Right cardiac atrium (tissue), 5 donors: ENCODE data around the gene MTUS2. TPM values are rescaled to one million over a fixed set of nuclear protein-coding genes. Genes with fewer than 3 reads are reported as not detected.

Experiments used
- ATAC-seq, 2 donors: fragments of 200-7000 bp; cut with Tn5 transposase; one replicate each; pipeline versions ENCODE4 v1.8.0 to v1.9.1; 2020; ENCODE audit warnings: moderate library complexity in 2 of 2, mild to moderate bottlenecking in 1 of 2
- DNase-seq, 3 donors: peaks; one replicate each; pipeline ENCODE4 v3.0.0-alpha.2; 2020
- H3K27ac ChIP-seq: one replicate; pipeline ENCODE4 v1.5.1; 2013; ENCODE audit warnings: mild to moderate bottlenecking, low read length, control low read depth, moderate library complexity
- H3K27me3 ChIP-seq: one replicate; pipeline ENCODE4 v1.6.1; 2013; ENCODE audit not compliant: control insufficient read depth, insufficient read depth
- H3K4me1 ChIP-seq: one replicate; pipeline ENCODE4 v1.6.1; 2013; ENCODE audit warnings: low read length; ENCODE audit not compliant: control insufficient read depth, insufficient read depth
- H3K4me3 ChIP-seq: one replicate; pipeline ENCODE4 v1.5.1; 2013; ENCODE audit warnings: low read length, control low read depth
- H3K9me3 ChIP-seq: one replicate; pipeline ENCODE4 v1.6.1; 2013; ENCODE audit warnings: low read length; ENCODE audit not compliant: control insufficient read depth
- WGBS: extraction: QIAGEN DNeasy Blood & Tissue Kit; methylation state at CpG from one replicate; pipeline ENCODE4 v1.1.7; 2013; 5-methylcytosine and 5-hydroxymethylcytosine counted together
- intact Hi-C, 4 donors: fragments of 100-400 bp; cut with DNase I; formaldehyde crosslinking; loops; one replicate each; pipeline versions ENCODE4 v1.11.0 to v1.14.0; 2022 to 2023
- polyA plus RNA-seq: library from polyadenylated mRNA; stranded (reverse); fragments of 200-250 nt; gene quantifications from one replicate; pipeline ENCODE4 v1.2.3, GENCODE V29; 2013
- total RNA-seq, 4 donors: library from RNA; stranded (reverse); fragmentation: NEBNext Ultra II Directional; extraction: Animal tissue kit (Norgen Biotek cat#: 25700); gene quantifications; one replicate each; pipeline ENCODE4 v1.2.1, GENCODE V29; 2021
- donor health status: healthy with polysubstance abuse.
- donor health status: DM: no; HTN: yes; CAD: no.
- donor health status: DM: no; HTN: no; CAD: no.
- donor health status: DM: no; HTN: yes; CAD: no; lungs with severe emphysema.
- donor health status: DM: yes; HTN: yes; CAD: no.

Gene MTUS2
- total and polyA plus RNA-seq, 5 donors = 25.9 to 139 (median 79.1) TPM

DNA sequence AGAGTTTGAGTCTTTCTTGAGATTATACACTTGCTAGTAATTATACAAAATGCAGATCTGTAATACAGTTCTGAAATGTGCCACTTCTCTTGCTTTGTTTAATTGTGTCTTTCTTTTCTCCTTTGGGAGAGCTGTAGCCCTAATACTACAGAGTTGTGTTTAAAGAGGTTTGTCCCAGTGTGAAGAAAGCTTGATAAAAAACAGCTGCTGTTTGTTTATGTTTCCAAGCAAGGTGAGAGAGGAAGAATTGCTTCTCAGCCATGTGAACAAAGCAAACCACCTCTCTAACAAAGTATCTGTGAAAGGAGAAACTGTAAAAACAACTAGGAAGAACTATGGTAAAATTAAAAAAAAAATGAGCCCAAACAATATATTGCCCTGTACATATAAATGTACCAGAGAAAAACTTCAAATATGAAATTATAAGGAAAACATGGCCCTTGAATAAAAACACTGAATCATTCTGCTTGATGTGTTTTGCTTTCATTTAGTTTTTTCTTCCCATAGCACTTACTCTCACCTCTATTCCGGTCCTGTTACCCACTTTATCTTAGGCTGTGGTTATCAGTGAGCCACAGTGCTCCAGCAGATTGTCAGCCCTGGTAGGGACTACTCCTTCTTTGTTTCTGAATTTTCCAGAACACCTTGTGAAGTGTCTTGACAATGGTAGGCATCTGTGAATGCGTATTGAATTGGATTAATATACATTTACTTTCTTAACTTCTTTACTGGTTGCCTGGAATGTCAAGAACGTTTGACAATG lies 257.1 kb downstream of the MTUS2 start:
- Histone ChIP-seq H3K27ac (no peak overlapping the region), H3K4me1 (peaks cover 1% of the 10 kb centered on the region), H3K4me3 (no peak overlapping the region), H3K27me3 (no peaks in the 10 kb centered on the region), H3K9me3 (no peaks in the 10 kb centered on the region)
- ATAC-seq (peak; percentile 41 to 56), DNase-seq (no peak)
- WGBS = 30% methylated on average over 3 of the region's 3 CpGs
- intact Hi-C loops = no loop called here

DNA sequence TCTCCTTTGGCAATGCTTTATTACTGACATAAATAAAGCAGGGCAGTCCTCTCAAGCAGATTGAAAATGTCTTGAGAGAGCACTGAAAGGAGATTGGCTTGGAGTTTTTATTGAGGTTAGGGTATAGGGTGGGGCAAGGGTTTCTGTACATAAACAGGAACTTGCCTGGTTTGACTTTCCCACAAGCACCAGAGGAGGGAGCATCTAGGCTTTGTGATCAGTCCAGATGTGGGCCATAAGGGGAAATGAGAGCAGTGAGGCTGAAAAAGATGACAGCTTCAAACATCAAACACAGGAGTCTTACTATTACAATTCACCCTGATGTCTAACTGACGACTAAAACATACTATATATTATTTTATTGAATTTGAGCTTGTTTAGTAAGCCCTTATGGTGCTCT lies 260.9 kb downstream of the MTUS2 start:
- 33% methylated on average over 1 of the region's 1 CpG for WGBS
- intact Hi-C loops = no loop called here
- no peak for ATAC-seq

DNA sequence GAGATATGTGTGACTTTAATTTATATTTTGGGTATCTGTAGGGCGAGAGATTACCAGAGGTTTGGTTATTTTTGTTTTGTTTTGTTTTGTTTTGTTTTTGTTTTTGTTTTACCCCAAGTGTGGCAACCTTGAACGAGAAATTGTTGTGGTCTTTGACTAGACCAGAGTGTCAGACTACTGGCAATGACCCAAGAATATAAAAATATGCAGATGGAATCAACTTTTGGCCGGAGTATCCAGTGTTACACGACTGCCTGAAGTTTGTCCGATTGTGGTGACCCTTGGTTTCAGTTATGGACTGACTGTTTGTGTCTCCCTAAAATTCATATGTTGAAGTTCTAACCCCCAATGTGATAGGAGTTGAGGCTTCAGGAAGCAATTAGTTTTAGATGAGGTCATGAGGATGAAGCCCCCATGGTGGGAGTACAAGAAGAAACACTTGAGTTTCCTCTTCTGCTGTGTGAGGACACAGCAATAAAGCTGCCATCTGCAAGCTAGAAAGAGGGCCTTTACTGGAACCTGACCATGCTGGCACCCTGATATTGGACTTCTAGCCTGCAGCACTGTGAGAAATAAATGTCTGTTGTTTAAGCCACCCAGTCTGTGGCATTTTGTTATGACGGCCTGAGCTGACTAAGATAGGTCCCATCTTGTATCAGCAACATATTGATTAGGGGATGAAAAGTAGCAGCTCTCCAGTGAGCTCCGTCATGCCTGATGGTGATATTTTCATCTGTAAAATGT lies 261.7 kb downstream of the MTUS2 start:
- Histone ChIP-seq H3K27me3 (no peaks in the 10 kb centered on the region), H3K4me1 (no peaks in the 10 kb centered on the region), H3K9me3 (no peaks in the 10 kb centered on the region), H3K4me3 (no peak overlapping the region), H3K27ac (no peak overlapping the region)
- DNase-seq = no peak
- no peak for ATAC-seq
- 51% methylated on average over 7 of the region's 7 CpGs for WGBS
- intact Hi-C loops = no loop called here

More for the DNA sequence above, 260.9 kb downstream of the MTUS2 start:
- no peak for DNase-seq
- Histone ChIP-seq H3K27me3 (no peaks in the 10 kb centered on the region), H3K4me1 (no peaks in the 10 kb centered on the region), H3K4me3 (no peak overlapping the region), H3K27ac (no peak overlapping the region), H3K9me3 (no peaks in the 10 kb centered on the region)

DNA sequence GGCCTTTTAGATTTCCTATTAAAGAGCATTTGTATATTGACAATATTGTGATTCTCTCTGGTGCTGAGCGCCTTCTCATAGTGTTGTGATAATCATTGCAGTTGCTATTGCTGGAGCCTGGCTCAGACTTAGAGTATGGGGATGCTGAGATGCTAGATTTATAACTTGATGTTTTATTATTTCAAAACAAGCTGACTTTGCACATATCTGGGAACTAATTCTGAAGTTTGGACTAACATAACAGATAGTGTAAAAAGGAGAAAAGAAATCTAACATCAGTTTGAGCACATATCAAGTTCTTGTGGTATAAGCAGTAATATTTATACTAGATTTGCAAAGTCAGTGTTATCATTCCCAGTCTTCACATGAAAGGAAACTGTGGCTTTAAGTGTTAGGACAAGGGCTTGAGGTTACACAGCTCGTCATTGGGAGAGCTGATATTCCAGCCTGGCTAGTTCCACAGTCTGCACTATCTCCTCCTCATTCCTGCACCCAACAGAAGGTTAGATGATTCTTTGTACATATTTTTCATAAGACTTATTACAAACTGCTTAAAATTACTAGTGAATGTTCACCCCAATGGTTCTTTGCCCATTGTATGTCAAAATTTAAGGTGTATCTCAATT lies 279.8 kb downstream of the MTUS2 start:
- DNase-seq = no peak
- Histone ChIP-seq H3K27me3 (no peaks in the 10 kb centered on the region), H3K9me3 (no peaks in the 10 kb centered on the region), H3K27ac (no peak overlapping the region), H3K4me3 (no peak overlapping the region), H3K4me1 (no peaks in the 10 kb centered on the region)
- no peak for ATAC-seq
- 49% methylated on average over 2 of the region's 2 CpGs for WGBS
- intact Hi-C loops = no loop called here

DNA sequence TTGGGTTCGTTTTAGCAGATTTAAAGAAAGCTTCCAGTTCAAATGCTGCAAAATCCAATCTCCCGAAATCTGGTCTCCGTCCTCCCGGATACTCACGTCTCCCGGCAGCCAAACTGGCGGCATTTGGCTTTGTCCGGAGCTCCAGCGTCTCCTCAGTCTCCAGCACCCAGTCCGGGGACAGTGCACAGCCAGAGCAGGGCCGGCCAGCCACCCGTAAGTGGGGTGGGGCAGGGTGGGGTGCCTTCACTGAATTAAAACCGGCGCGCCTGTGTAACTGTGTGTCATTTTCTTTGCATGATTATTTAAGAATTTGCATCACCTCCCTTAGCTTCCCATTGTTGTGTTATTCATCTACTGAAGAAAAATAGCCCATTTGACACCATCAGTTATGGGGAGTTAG lies 280.6 kb downstream of the MTUS2 start:
- 93% methylated on average over 15 of the region's 15 CpGs for WGBS
- Histone ChIP-seq H3K9me3 (no peaks in the 10 kb centered on the region), H3K27ac (no peak overlapping the region), H3K4me1 (no peaks in the 10 kb centered on the region), H3K4me3 (no peak overlapping the region), H3K27me3 (no peaks in the 10 kb centered on the region)
- no peak for ATAC-seq
- intact Hi-C loops = no loop called here
- no peak for DNase-seq

DNA sequence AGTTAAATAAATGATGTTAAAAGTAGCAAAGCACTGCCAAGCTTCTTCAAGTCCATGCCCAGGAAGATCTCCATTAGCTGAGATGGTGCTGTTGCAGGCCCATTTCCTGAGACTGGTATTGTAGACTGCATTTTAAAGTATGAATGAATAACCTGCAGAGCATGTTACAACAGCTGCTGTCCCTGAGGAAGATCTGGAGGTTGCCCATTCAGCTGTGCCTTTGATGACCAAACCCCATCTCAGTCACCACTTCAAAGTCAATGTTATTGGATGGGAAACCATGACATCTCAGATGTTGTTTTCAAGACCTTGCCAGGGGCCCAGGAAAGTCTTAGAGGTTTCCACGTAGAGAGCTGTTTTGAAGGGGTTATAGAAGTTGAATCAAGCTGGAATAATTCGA lies 281.3 kb downstream of the MTUS2 start:
- H3K9me3 ChIP-seq = no peaks in the 10 kb centered on the region
- H3K27me3 ChIP-seq = no peaks in the 10 kb centered on the region
- no peaks in the 10 kb centered on the region for H3K4me1 ChIP-seq
- no peak overlapping the region for H3K27ac ChIP-seq
- intact Hi-C loops = no loop called here
- WGBS = 58% methylated on average over 2 of the region's 2 CpGs
- H3K4me3 ChIP-seq = no peak overlapping the region
- ATAC-seq = no peak
- no peak for DNase-seq

DNA sequence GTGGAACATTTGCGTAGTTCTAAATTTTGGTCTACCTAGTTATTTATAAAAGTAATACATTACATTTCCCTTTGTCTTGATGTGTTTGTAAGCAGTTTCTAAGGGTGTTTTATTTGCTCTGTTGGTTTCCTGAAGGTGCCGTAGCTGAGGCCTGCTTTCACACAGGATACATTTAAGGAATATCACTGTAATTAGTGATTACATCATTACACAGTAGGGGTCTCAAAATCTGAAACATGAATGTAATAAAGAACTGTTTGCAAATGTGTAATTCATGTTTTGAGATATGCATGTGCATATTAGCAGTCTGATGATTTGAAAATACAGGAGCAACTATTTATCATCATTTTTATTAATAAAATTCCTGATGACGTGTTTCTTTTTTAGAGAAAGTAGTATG lies 281.8 kb downstream of the MTUS2 start:
- 72% methylated on average over 3 of the region's 3 CpGs for WGBS
- H3K4me1 ChIP-seq = no peaks in the 10 kb centered on the region
- ATAC-seq (no peak), DNase-seq (no peak)
- H3K27me3 ChIP-seq = no peaks in the 10 kb centered on the region
- H3K27ac ChIP-seq = no peak overlapping the region
- no peak overlapping the region for H3K4me3 ChIP-seq
- no peaks in the 10 kb centered on the region for H3K9me3 ChIP-seq
- intact Hi-C loops = no loop called here

DNA sequence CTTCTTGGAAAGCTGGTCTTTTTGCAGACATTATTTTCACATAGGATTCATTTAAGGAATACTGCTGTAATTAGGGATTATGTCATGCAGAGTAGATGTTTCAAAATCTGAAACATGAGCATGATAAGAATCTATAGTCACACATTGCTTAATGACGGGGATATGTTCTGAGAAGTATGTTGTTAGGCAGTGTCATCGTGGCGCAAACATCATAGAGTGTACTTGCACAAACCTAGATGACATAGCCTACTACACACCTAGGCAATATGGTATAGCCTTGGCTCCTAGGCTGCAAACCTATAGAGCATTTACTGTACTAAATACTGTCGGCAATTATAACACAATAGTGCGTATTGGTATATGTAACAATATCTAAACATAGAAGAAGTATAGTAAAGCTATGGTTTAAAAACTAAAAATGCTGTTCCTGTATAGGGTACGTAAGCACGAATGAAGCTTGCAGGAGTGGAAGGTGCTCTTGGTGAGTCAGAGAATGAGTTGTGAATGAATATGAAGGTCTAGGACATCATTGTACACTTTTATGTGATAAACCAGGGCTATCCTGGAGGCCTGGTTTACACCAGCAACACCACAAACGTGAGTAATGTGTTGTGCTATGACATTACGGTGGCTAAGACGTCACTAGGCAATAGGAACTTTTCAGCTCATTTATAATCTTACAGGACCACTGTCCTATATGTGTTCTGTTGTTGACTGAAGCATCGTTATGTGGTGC lies 283.1 kb downstream of the MTUS2 start:
- H3K9me3 ChIP-seq = no peaks in the 10 kb centered on the region
- ATAC-seq = no peak
- 69% methylated on average over 11 of the region's 11 CpGs for WGBS
- DNase-seq = no peak
- H3K27ac ChIP-seq = no peak overlapping the region
- intact Hi-C loops = no loop called here
- no peak overlapping the region for H3K4me3 ChIP-seq
- H3K4me1 ChIP-seq = no peaks in the 10 kb centered on the region
- H3K27me3 ChIP-seq = no peaks in the 10 kb centered on the region

DNA sequence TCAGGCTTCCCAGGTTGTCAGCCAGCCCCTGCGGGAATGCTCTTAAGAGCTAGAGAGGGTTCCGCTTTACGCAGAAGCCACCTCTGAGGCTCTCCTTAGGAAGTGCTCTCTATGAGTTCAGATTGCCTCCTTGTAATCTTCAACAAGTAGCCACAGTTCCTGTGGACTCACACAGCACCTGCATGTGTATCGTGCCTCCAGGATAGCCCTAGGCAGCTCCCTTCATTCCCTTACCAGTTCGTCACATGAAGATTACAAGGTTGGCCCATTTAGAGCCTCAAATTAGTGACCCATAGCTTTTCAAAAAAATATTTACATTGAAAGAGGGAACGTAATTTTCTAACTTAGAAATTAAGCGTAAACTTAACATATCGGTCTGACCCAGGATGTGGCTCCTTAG lies 284.3 kb downstream of the MTUS2 start:
- no peak for DNase-seq
- no peaks in the 10 kb centered on the region for H3K9me3 ChIP-seq
- no peaks in the 10 kb centered on the region for H3K27me3 ChIP-seq
- H3K4me3 ChIP-seq = no peak overlapping the region
- H3K27ac ChIP-seq = no peak overlapping the region
- H3K4me1 ChIP-seq = no peaks in the 10 kb centered on the region
- whole genome bisulfite sequencing = 88% methylated on average over 8 of the region's 8 CpGs
- ATAC-seq = no peak
- intact Hi-C loops = no loop called here

DNA sequence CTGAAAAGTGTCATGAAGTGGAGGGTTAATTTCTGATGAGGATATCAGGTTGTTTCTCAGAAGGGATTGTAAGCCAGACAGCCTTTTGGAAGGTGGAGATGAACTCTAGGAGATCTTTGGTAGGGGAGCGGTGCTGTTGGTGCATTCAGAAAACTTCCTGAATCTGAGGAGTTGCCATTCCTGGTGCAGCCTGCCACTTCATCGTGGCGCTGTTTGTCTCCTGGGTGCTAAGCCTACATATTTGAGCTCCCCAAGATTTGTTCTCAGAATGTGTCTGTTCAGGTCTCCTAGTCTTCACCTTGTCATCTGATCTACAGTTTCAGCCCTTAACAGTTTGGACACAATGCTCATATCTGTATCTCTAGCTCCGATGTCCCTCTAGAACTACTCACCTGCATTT lies 285.6 kb downstream of the MTUS2 start:
- H3K27me3 ChIP-seq = no peaks in the 10 kb centered on the region
- no peak for ATAC-seq
- intact Hi-C loops = no loop called here
- no peaks in the 10 kb centered on the region for H3K4me1 ChIP-seq
- no peak for DNase-seq
- no peak overlapping the region for H3K27ac ChIP-seq
- no peak overlapping the region for H3K4me3 ChIP-seq
- WGBS = 70% methylated on average over 4 of the region's 4 CpGs
- H3K9me3 ChIP-seq = no peaks in the 10 kb centered on the region

DNA sequence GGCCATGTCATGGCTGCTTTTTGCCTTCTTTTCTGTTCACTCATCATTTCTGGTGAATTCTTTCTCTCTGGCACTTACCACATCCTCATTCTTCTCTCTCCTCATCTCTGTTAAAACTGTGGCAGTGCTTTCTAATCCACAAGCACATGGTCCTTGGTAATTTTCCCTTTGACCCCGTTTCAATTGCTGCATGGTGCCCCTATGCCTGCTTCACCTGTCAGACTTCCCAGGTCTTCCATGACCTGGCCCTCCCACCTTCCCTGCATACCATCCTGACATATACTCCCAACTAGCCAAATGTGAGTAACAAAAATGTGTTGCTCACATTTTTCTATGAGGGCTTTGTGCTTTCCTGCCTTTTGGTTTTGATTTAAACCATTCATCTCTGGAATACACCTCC lies 286.5 kb downstream of the MTUS2 start:
- WGBS = 57% methylated on average over 1 of the region's 1 CpG
- intact Hi-C loops = no loop called here
- Histone ChIP-seq H3K27ac (no peak overlapping the region), H3K4me1 (no peaks in the 10 kb centered on the region), H3K4me3 (no peak overlapping the region), H3K27me3 (no peaks in the 10 kb centered on the region), H3K9me3 (no peaks in the 10 kb centered on the region)
- no peak for DNase-seq
- ATAC-seq = no peak
